Measurements from ENCODE around the gene SMAD7.

SMAD7 gene

DNA sequence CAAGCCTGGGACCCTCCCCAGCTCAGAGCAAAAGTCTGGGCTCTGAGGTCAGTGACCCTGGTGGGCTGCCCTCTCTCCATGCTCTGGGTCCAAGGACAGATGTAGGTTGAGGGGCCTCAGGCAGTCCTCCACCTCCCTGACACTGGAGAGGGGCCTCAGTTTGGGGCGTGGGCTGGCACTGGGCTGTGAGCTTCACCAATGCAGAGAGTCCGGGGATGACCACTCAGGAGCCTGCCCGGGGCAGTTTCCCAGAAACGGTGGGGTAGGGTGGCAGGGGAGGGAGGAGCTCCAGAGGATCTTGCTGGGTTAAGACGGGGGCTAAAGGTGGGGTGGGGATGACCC lies 40.5 kb upstream of the SMAD7 start:
- Histone ChIP-seq H3K4me3 (no peak overlapping the region), H3K36me3 (replicated peaks) (no peaks in the 10 kb centered on the region), H3K9me3 (no peaks in the 10 kb centered on the region), H3K4me1 (no peaks in the 10 kb centered on the region), H3K27me3 (ENCODE audit: low read depth) (no peaks in the 10 kb centered on the region)
- no peak for DNase-seq (ENCODE audit: low spot score in 2 of 2)
- in situ Hi-C loops (cut with MboI; ENCODE audit: low sequenced_read_pairs): no loop called here

DNA sequence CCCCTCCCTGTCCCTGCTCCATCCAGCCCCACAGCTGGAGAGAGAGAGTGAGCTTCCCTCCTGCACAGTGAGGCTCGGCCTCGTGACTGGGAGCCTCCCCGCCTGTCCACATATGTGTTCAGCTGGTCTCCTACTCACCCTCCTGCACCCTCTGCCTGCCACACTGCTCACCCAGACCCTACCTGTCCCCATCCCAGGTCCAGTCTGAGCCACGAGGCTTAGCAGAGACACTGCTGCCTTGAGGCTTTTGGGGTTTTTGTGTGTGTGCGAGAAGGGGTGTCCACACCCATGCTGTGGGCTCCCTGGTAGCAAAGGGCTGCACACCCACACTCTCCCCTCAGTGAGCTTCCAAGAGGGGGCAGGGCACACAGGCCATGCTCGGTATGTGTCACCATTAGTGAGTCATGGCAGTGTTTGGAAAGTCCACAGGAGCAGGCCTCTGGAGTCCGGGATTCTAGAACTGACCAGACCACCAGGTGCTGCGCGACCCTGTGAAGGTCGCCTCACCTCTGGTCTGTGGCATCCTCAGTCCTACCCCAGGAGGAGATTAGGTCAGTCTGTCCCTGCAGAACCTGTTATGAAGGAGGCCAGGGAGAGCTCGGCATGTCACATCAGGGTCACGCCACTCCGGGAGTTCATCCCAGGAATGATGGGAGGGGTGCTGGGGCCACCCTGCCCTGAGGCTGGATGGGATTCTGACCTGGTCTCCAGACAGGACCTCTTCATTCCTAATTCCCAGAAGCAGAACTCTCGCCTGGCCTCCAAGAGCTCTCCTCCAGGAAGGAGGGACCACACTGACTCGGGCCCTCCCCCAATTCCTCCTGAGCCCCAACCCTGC lies 39.9 kb upstream of the SMAD7 start:
- H3K36me3 ChIP-seq (replicated peaks): no peaks in the 10 kb centered on the region
- no peak for DNase-seq (ENCODE audit: low spot score in 2 of 2)
- no peaks in the 10 kb centered on the region for H3K9me3 ChIP-seq
- no peaks in the 10 kb centered on the region for H3K27me3 ChIP-seq (ENCODE audit: low read depth)
- H3K4me1 ChIP-seq: no peaks in the 10 kb centered on the region
- H3K4me3 ChIP-seq: no peak overlapping the region
- in situ Hi-C loops (cut with MboI; ENCODE audit: low sequenced_read_pairs): no loop called here

DNA sequence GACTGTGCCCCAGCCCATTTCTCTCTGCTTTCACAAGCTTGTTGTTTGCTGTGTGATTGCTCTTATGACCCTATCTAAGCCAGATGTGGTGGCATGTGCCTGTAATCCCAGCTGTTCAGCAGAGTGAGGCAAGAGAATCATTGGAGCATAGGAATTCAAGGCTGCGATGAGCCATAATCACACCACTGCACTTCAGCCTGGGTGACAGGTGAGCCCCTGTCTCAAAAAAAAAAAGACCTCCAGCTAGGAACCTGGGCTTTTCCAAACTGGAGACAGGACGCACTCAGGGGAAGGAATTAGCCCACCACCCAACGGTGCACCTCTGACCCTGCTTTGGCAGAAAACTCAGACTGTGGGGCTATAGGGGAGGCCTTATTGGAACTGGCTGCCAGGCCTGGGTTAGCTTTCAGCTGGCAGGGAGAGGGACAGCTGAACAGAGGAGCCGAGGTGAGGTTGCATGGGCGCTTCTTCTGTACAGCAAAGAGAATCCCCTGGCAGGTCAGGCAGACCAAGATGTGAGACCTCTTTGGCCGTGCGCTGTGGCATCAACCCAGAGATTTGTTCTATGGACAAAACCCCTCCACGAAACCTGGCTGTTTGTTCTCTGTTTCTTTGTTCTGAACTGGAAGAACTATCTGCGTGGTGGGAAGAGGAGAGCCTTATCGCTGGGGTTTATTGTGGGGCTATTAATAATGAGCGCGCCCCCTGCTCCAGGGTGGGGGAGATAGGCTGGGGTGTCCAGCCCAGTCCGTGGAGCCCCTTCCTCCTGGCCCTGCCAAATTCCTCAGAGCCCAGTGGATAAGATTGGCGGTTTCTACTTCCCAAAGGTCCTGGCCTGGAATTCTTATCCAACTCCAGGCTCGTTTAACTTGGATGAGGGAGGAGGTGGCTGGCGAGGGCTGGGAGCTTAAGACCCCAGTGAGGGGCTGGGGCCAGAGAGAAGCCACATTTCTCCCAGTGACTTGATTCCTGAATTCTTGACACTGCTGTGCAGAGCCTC lies 38.8 kb upstream of the SMAD7 start:
- H3K4me1 ChIP-seq: no peaks in the 10 kb centered on the region
- no peaks in the 10 kb centered on the region for H3K36me3 ChIP-seq (replicated peaks)
- H3K27me3 ChIP-seq (ENCODE audit: low read depth): no peaks in the 10 kb centered on the region
- in situ Hi-C loops (cut with MboI; ENCODE audit: low sequenced_read_pairs): no loop called here
- DNase-seq (ENCODE audit: low spot score in 2 of 2): no peak
- H3K4me3 ChIP-seq: no peak overlapping the region
- no peaks in the 10 kb centered on the region for H3K9me3 ChIP-seq

DNA sequence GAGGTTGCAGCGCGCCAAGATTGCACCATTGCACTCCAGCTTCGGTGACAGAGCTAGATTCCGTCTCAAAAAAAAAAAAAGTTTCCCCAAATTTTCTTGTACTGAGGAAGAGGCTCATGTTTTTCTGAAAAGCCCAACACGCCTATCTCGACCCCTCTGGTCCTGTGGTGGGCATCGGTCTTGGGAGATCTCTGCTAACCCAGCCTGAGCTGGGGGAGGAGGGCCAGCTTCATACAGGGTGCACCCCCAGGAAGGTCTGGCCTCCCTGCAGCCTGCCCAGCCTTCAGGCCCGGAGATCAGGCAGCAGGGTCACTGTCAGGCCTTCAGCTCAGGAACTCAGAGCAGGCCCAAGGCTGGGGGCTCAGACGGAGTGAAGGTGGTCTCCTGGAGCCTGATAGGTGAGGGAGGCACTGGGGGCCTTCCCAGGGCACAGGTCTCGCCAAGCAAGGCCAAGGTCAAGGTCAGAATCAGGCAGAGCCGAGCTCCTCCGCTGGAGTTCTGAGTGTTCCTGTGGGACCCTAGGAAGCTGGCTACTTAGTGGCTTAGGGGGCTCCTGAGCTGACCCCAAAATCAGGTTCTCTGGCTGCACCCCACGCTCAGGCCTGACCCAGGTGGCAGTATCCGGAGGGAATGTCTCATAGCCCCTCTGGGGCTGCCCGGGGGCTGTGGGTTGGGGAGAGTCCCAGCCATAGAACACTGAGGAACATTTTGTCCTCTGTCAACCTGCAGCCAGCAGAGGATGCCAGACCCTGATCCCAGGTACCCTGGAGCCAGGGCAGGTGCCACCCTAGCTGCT lies 37.9 kb upstream of the SMAD7 start:
- DNase-seq (ENCODE audit: low spot score in 2 of 2): no peak
- in situ Hi-C loops (cut with MboI; ENCODE audit: low sequenced_read_pairs): no loop called here
- Histone ChIP-seq H3K9me3 (no peaks in the 10 kb centered on the region), H3K4me3 (no peak overlapping the region), H3K27me3 (ENCODE audit: low read depth) (no peaks in the 10 kb centered on the region), H3K36me3 (replicated peaks) (no peaks in the 10 kb centered on the region), H3K4me1 (peaks cover 3% of the 10 kb centered on the region)

DNA sequence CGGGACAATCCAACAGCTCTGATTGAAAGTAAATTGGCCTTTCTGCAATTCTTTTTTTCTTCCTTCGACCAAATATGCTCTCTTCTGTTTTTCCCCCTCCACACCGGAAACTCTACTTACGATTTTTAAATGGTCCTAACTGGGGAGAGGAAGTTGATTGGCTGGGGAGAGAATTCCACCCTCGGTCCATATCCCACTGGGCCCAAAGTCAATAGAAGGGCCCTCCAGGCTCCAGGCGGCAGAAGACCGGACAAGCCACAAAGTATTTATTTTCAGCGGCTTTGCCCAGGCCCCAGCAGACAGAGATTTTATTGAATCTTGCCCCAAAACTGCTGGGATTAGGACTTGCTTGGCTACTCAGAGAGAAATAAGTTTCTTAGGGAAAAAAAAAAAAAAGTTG lies 37.1 kb upstream of the SMAD7 start:
- no peak for DNase-seq (ENCODE audit: low spot score in 2 of 2)
- no peak overlapping the region for H3K4me3 ChIP-seq
- peaks cover 10% of the 10 kb centered on the region for H3K4me1 ChIP-seq
- H3K9me3 ChIP-seq: no peaks in the 10 kb centered on the region
- in situ Hi-C loops (cut with MboI; ENCODE audit: low sequenced_read_pairs): no loop called here
- H3K27me3 ChIP-seq (ENCODE audit: low read depth): no peaks in the 10 kb centered on the region
- no peaks in the 10 kb centered on the region for H3K36me3 ChIP-seq (replicated peaks)

DNA sequence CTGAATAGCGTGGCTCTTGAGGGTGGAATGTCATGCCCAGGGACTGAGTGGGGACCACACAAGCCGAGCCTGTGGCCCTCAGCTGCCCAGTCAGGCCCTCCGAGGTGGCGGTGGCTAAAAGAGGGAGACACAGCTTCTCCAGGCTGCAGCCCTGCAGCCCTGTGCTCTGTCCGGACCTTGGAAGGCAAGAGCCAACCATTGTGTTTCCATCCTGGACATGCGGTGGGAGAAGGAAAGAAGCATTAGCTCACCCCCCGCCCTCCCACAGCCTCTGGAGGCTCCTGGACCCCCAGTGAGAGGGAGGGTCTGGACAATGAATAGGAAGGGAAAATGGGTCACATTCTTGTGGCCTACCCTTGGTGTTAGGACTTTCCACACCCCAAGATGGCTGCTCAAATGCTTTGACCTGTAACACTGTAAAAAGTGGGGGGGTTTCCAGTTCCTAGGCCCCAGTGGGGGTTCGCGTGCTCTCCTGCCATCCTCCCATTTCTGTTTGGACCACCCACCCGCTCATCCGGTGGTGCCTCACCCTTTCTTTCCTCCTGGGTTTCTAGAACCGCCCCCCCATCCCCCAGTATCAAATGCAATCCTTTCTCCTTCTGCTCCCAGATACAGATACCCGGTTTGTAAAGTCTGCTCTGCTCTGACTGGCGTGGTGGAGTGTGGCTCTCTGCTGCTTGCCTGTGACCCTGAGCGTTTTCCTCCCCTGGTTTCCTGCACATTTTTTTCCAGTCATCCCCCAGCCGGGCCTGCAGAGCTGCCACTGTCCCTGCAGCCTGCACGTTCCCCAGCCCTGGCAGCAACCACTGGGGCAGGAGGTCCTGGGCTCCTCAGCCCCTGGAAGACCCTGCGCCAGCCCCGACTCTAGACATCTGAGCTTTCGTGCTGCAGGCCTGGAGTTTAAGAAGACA lies 36.3 kb upstream of the SMAD7 start:
- Histone ChIP-seq H3K4me3 (no peak overlapping the region), H3K27me3 (ENCODE audit: low read depth) (no peaks in the 10 kb centered on the region), H3K9me3 (no peaks in the 10 kb centered on the region), H3K4me1 (peaks cover 11% of the 10 kb centered on the region), H3K36me3 (replicated peaks) (no peaks in the 10 kb centered on the region)
- no peak for DNase-seq (ENCODE audit: low spot score in 2 of 2)
- in situ Hi-C loops (cut with MboI; ENCODE audit: low sequenced_read_pairs): no loop called here

GRCh38 chr18:48985161-48985560 lies 34.4 kb upstream of the SMAD7 start:
- Histone ChIP-seq H3K36me3 (replicated peaks) (no peaks in the 10 kb centered on the region), H3K4me3 (no peak overlapping the region), H3K9me3 (no peaks in the 10 kb centered on the region), H3K27me3 (ENCODE audit: low read depth) (no peaks in the 10 kb centered on the region), H3K4me1 (peaks cover 11% of the 10 kb centered on the region)
- DNase-seq (ENCODE audit: low spot score in 2 of 2): no peak
- in situ Hi-C loops (cut with MboI; ENCODE audit: low sequenced_read_pairs): no loop called here

DNA sequence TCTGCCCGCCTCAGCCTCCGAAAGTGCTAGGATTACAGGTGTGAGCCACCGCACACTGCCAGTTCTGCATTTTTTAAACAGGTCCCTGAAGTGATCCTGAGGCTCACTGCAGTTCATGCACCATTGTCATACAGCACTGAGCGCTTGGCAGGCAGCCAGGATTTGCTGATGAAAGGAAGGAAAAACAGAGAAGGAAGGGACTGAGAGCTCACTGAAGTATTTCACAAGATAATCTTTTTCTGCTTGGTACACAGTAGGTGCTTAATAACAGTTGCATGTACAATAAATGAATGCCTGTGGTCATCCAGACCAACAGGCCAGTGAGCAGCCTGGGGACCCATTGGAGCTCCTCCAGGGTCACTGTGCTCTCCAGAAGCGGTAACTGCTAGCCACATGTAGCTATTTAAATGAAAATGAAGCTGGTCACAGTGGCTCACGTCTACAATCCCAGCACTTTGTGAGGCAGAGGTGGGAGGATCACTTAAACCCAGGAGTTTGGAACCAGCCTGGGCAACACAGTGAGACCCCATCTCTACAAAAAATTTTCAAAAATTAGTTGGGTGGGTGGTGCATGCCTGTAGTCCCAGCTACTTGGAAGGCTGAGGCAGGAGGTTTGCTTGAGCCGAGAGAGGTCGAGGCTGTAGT lies 33.1 kb upstream of the SMAD7 start:
- in situ Hi-C loops (cut with MboI; ENCODE audit: low sequenced_read_pairs): no loop called here
- H3K27me3 ChIP-seq (ENCODE audit: low read depth): no peaks in the 10 kb centered on the region
- no peak overlapping the region for H3K4me3 ChIP-seq
- DNase-seq (ENCODE audit: low spot score in 2 of 2): peak; percentile 81 to 94
- H3K36me3 ChIP-seq (replicated peaks): no peaks in the 10 kb centered on the region
- H3K9me3 ChIP-seq: no peaks in the 10 kb centered on the region
- peaks cover 11% of the 10 kb centered on the region for H3K4me1 ChIP-seq

DNA sequence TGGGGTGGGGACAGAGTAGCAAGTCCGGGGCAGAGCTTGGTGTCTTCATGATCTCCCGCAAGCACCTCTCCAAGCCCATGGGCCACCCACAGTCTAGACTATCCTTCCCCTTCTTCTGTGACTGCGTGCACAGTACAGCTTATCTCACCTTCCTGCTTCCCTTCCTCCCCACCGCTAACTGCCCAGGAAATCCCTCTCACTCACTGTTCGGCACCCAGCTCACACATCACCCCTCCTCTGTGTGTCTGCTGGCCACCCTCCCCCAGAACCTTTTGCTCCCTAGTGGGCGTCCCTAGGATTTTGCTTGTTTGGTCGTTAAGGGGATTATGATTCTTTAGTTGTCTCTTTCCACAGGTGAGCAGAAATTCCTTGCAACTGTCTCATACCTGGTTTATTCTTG lies 31.5 kb upstream of the SMAD7 start:
- in situ Hi-C loops (cut with MboI; ENCODE audit: low sequenced_read_pairs): no loop called here
- no peak for DNase-seq (ENCODE audit: low spot score in 2 of 2)
- Histone ChIP-seq H3K9me3 (no peaks in the 10 kb centered on the region), H3K4me1 (peaks cover 11% of the 10 kb centered on the region), H3K27me3 (ENCODE audit: low read depth) (no peaks in the 10 kb centered on the region), H3K36me3 (replicated peaks) (no peaks in the 10 kb centered on the region), H3K4me3 (no peak overlapping the region)

DNA sequence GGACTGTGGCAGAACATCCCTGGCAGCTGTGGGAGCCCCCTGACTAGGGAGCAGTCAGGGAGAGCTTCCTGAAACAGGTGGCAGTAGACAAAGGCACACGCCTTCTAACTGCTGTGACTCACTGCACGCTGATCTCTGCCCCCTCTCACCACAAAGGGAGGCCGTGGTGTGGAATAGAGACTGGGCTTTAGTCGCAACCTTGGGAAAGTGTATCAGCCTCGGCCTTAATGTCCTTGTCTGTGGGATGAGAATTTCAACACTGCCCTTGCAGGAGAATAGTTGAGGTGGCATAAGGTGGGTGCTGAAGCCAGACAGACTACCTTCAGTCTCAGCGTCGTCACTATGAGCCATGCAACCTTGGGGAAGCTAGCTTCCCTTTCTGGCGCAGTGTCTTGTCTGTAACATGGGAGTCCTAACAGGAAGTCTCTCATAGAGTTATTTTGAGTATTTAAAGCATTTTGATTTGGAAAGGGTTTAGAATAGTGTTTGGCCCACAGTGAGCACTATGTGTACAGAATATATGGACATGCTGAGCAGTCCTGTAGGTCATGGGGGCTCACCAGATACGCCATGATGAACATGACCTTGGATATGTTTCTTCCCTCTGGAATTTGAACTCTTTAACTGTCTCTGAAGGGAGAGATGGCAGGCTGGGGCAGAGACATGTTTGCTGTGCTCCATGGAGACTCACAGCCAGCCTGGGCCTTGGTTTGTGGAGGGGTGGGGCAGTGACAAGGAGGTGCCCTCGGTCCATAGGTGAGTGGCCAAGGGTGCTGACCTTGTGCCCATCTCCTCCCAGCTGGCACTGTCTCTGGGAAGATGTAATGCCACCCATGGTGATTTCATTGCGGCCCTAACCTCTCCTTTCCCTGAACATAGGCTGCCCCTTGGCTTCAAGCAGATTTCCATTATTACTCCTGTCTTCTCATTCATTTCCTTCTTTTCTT lies 29.5 kb upstream of the SMAD7 start:
- in situ Hi-C loops (cut with MboI; ENCODE audit: low sequenced_read_pairs): no loop called here
- H3K36me3 ChIP-seq (replicated peaks): no peaks in the 10 kb centered on the region
- DNase-seq (ENCODE audit: low spot score in 2 of 2): no peak
- peaks cover 16% of the 10 kb centered on the region for H3K4me1 ChIP-seq
- no peaks in the 10 kb centered on the region for H3K27me3 ChIP-seq (ENCODE audit: low read depth)
- H3K9me3 ChIP-seq: no peaks in the 10 kb centered on the region
- no peak overlapping the region for H3K4me3 ChIP-seq

- Histone ChIP-seq H3K4me1 (peaks cover 14% of the 10 kb centered on the region), H3K36me3 (replicated peaks) (no peaks in the 10 kb centered on the region), H3K9me3 (no peaks in the 10 kb centered on the region), H3K27me3 (ENCODE audit: low read depth) (no peaks in the 10 kb centered on the region), H3K4me3 (no peak overlapping the region)
- DNase-seq (ENCODE audit: low spot score in 2 of 2): no peak
- in situ Hi-C loops (cut with MboI; ENCODE audit: low sequenced_read_pairs): no loop called here
Measured at GRCh38 chr18:48977914-48978313, 27.1 kb upstream of the SMAD7 start.

All from HAP-1 (cell line).